ENCODE measurements around the gene ZBTB37. TPM values are rescaled to one million over a fixed set of nuclear protein-coding genes. Genes with fewer than 3 reads are reported as not detected.
"Not testable (repeated sequence)": the region's sequence is repeated elsewhere in the genome, so short reads cannot be mapped to it uniquely, and the experiment has no call there.

Gene ZBTB37
- total and polyA plus RNA-seq, 4 donors = 0.67 to 6.1 (median 3.3) TPM

DNA sequence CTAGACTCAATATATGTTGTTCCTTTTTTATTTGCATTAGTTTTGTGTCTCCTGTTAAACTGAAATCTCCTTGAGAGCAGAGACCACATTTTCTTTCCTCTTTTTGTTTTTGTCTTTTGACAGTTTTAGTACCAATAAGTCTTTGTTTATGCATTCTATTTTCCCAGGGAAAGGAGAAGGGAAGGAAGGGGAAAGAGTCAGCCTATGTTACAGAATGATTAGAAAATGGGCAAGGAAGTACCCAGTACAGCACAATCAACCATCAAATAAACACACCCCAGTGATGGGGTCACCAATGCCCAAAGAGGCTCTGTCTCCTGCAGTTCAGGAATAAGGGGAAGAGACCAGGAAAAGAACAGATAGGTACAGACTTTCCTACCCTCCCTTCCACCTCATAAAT lies 10.1 kb downstream of the ZBTB37 start:
- Histone ChIP-seq H3K9ac (ENCODE audit: low read depth in 1 of 2, low read length in 2 of 2) (no peak overlapping the region), H3K27me3 (ENCODE audit: control insufficient read depth in 4 of 4, insufficient read depth in 4 of 4, low read length in 3 of 4) (no peaks in the 10 kb centered on the region), H3K36me3 (ENCODE audit: control insufficient read depth in 4 of 4, insufficient read depth in 3 of 4, low read depth in 1 of 4, low read length in 3 of 4) (peaks cover 0 to 6% (median 3%) of the 10 kb centered on the region in 4 donors), H3K27ac (ENCODE audit: low read depth in 1 of 2, low read length in 2 of 2) (no peak overlapping the region), H3K4me1 (ENCODE audit: control insufficient read depth in 4 of 4, insufficient read depth in 4 of 4, low read length in 3 of 4) (no peaks in the 10 kb centered on the region), H3K4me3 (ENCODE audit: low read depth in 1 of 3, low read length in 3 of 3) (no peak overlapping the region), H3K9me3 (ENCODE audit: control insufficient read depth in 4 of 4, low read length in 3 of 4) (no peaks in the 10 kb centered on the region)
- no peak for TF ChIP-seq FOXA1 (IDR thresholded peaks at IDR 0.05)
- TF ChIP-seq, protein P1, sequence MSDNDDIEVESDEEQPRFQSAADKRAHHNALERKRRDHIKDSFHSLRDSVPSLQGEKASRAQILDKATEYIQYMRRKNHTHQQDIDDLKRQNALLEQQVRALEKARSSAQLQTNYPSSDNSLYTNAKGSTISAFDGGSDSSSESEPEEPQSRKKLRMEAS (IDR thresholded peaks at IDR 0.05) = no peak
- TF ChIP-seq TAF1 (conservative IDR thresholded peaks at IDR 0.05) = no peak
- TF ChIP-seq FOXA2 (IDR thresholded peaks at IDR 0.05) = no peak
- TF ChIP-seq HNF4G (IDR thresholded peaks at IDR 0.05) = no peak
- no peak for TF ChIP-seq EGR1 (IDR thresholded peaks at IDR 0.05; ENCODE audit: low read depth in 2 of 2)
- no peak for DNase-seq (ENCODE audit: low spot score)

DNA sequence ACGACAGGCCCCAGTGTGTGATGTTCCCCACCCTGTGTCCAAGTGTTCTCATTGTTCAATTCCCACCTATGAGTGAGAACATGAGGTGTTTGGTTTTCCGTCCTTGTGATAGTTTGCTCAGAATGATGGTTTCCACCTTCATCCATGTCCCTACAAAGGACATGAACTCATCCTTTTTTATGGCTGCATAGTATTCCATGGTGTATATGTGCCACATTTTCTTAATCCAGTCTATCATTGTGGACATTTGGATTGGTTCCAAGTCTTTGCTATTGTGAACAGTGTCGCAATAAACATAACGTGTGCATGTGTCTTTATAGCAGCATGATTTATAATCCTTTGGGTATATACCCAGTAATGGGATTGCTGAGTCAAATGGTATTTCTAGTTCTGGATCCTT lies 12.9 kb downstream of the ZBTB37 start:
- not testable (repeated sequence) for H3K27ac ChIP-seq (ENCODE audit: low read depth in 1 of 2, low read length in 2 of 2); H3K27me3 ChIP-seq (ENCODE audit: control insufficient read depth in 4 of 4, insufficient read depth in 4 of 4, low read length in 3 of 4); H3K9me3 ChIP-seq (ENCODE audit: control insufficient read depth in 4 of 4, low read length in 3 of 4); H3K4me3 ChIP-seq (ENCODE audit: low read depth in 1 of 3, low read length in 3 of 3); DNase-seq (ENCODE audit: low spot score); H3K4me1 ChIP-seq (ENCODE audit: control insufficient read depth in 4 of 4, insufficient read depth in 4 of 4, low read length in 3 of 4); H3K9ac ChIP-seq (ENCODE audit: low read depth in 1 of 2, low read length in 2 of 2)
- WGBS = 87% methylated on average over 4 of the region's 4 CpGs
- H3K36me3 ChIP-seq (ENCODE audit: control insufficient read depth in 4 of 4, insufficient read depth in 3 of 4, low read depth in 1 of 4, low read length in 3 of 4) = peaks cover 0 to 10% (median 6%) of the 10 kb centered on the region in 4 donors

DNA sequence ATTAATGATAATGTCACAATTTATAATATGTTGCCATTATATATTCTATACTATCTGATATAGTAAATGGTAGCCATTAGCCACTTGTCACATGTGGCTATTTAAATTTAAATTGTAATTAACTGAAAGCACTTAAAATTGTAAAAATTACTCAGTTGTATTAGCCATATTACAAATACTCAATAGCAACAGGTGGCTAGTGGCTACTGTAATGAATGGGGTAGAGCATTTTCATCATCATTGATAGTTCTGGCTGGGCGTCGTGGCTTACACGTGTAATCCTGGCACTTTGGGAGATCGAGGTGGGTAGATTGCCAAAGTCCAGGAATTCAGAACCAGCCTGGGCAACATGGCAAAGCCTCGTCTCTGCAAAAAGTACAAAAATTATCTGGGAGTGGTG lies 16.5 kb downstream of the ZBTB37 start:
- no peak overlapping the region for H3K4me3 ChIP-seq (ENCODE audit: low read depth in 1 of 3, low read length in 3 of 3)
- no peaks in the 10 kb centered on the region for H3K9me3 ChIP-seq (ENCODE audit: control insufficient read depth in 4 of 4, low read length in 3 of 4)
- H3K9ac ChIP-seq (ENCODE audit: low read depth in 1 of 2, low read length in 2 of 2) = no peak overlapping the region
- H3K36me3 ChIP-seq (ENCODE audit: control insufficient read depth in 4 of 4, insufficient read depth in 3 of 4, low read depth in 1 of 4, low read length in 3 of 4) = peaks cover 2 to 17% (median 9%) of the 10 kb centered on the region in 4 donors
- no peak overlapping the region for H3K27ac ChIP-seq (ENCODE audit: low read depth in 1 of 2, low read length in 2 of 2)
- H3K4me1 ChIP-seq (ENCODE audit: control insufficient read depth in 4 of 4, insufficient read depth in 4 of 4, low read length in 3 of 4) = no peaks in the 10 kb centered on the region
- WGBS = 77% methylated on average over 5 of the region's 5 CpGs
- DNase-seq (ENCODE audit: low spot score) = no peak
- H3K27me3 ChIP-seq (ENCODE audit: control insufficient read depth in 4 of 4, insufficient read depth in 4 of 4, low read length in 3 of 4) = no peaks in the 10 kb centered on the region
- TF ChIP-seq, protein P2, sequence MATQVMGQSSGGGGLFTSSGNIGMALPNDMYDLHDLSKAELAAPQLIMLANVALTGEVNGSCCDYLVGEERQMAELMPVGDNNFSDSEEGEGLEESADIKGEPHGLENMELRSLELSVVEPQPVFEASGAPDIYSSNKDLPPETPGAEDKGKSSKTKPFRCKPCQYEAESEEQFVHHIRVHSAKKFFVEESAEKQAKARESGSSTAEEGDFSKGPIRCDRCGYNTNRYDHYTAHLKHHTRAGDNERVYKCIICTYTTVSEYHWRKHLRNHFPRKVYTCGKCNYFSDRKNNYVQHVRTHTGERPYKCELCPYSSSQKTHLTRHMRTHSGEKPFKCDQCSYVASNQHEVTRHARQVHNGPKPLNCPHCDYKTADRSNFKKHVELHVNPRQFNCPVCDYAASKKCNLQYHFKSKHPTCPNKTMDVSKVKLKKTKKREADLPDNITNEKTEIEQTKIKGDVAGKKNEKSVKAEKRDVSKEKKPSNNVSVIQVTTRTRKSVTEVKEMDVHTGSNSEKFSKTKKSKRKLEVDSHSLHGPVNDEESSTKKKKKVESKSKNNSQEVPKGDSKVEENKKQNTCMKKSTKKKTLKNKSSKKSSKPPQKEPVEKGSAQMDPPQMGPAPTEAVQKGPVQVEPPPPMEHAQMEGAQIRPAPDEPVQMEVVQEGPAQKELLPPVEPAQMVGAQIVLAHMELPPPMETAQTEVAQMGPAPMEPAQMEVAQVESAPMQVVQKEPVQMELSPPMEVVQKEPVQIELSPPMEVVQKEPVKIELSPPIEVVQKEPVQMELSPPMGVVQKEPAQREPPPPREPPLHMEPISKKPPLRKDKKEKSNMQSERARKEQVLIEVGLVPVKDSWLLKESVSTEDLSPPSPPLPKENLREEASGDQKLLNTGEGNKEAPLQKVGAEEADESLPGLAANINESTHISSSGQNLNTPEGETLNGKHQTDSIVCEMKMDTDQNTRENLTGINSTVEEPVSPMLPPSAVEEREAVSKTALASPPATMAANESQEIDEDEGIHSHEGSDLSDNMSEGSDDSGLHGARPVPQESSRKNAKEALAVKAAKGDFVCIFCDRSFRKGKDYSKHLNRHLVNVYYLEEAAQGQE (IDR thresholded peaks at IDR 0.05) = no peak
- TF ChIP-seq HNF4A (conservative IDR thresholded peaks at IDR 0.05) (no peak), SP1 (IDR thresholded peaks at IDR 0.05) (no peak), NR2F2 (IDR thresholded peaks at IDR 0.05) (no peak), RXRA (IDR thresholded peaks at IDR 0.05) (no peak), EGR1 (IDR thresholded peaks at IDR 0.05; ENCODE audit: low read depth in 2 of 2) (no peak), FOXA1 (IDR thresholded peaks at IDR 0.05) (no peak), YY1 (IDR thresholded peaks at IDR 0.05) (no peak), GABPA (IDR thresholded peaks at IDR 0.05 in 1 of 2, conservative IDR thresholded peaks at IDR 0.05 in 1 of 2) (no peak), FOXA2 (IDR thresholded peaks at IDR 0.05) (no peak), HNF4G (IDR thresholded peaks at IDR 0.05) (no peak), RAD21 (IDR thresholded peaks at IDR 0.05) (no peak), TAF1 (conservative IDR thresholded peaks at IDR 0.05) (no peak), JUND (IDR thresholded peaks at IDR 0.05) (no peak)
- TF ChIP-seq, protein P1 (IDR thresholded peaks at IDR 0.05) = no peak
- TF ChIP-seq, protein P3, sequence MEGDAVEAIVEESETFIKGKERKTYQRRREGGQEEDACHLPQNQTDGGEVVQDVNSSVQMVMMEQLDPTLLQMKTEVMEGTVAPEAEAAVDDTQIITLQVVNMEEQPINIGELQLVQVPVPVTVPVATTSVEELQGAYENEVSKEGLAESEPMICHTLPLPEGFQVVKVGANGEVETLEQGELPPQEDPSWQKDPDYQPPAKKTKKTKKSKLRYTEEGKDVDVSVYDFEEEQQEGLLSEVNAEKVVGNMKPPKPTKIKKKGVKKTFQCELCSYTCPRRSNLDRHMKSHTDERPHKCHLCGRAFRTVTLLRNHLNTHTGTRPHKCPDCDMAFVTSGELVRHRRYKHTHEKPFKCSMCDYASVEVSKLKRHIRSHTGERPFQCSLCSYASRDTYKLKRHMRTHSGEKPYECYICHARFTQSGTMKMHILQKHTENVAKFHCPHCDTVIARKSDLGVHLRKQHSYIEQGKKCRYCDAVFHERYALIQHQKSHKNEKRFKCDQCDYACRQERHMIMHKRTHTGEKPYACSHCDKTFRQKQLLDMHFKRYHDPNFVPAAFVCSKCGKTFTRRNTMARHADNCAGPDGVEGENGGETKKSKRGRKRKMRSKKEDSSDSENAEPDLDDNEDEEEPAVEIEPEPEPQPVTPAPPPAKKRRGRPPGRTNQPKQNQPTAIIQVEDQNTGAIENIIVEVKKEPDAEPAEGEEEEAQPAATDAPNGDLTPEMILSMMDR (IDR thresholded peaks at IDR 0.05; ENCODE audit: low read depth, low read length, missing input control) = no peak
- TF ChIP-seq, protein P4, sequence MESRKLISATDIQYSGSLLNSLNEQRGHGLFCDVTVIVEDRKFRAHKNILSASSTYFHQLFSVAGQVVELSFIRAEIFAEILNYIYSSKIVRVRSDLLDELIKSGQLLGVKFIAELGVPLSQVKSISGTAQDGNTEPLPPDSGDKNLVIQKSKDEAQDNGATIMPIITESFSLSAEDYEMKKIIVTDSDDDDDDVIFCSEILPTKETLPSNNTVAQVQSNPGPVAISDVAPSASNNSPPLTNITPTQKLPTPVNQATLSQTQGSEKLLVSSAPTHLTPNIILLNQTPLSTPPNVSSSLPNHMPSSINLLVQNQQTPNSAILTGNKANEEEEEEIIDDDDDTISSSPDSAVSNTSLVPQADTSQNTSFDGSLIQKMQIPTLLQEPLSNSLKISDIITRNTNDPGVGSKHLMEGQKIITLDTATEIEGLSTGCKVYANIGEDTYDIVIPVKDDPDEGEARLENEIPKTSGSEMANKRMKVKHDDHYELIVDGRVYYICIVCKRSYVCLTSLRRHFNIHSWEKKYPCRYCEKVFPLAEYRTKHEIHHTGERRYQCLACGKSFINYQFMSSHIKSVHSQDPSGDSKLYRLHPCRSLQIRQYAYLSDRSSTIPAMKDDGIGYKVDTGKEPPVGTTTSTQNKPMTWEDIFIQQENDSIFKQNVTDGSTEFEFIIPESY (IDR thresholded peaks at IDR 0.05) = no peak
- TF ChIP-seq, protein P5, sequence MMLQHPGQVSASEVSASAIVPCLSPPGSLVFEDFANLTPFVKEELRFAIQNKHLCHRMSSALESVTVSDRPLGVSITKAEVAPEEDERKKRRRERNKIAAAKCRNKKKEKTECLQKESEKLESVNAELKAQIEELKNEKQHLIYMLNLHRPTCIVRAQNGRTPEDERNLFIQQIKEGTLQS (IDR thresholded peaks at IDR 0.05) = no peak
